T1000 (cell line): ENCODE results near the gene VWA7.

Experiments used
- DNase-seq: peaks from one replicate; lab custom pipeline; 2025; ENCODE audit warnings: mixed read lengths; lab: John Stamatoyannopoulos, UW

VWA7 gene

DNA sequence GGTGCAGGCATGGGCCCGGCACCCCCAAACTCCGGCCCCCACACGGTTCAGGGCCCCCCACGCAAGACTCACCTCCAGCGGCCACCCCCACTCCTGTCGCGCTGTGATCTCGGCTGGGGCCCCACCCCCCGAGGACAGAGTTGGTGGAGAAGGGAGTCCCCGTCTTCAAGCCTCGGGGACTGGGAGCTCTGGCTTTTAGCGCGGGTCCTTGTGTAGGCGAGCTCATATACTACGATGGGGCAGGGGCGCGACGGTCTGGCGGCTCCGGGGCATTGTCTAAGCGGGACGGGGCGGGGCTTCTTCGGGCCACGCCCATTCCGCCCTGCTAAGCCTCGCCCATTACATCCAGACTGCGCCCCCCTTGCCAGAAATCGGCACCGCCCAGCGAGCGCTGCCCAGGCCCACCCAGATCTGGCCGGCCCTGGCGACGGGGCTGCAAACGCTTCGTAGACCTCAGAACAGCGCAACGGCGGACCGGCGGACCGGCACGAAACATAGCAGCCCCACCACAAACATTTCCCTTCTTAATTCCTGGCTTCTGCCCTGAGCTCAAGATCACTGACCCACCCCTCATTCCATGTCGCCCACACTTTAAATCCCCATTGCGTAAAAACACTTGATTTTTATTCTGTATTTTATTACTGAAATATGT lies 47.0 kb downstream of the VWA7 start:
- DNase-seq, result peak; percentile 82

DNA sequence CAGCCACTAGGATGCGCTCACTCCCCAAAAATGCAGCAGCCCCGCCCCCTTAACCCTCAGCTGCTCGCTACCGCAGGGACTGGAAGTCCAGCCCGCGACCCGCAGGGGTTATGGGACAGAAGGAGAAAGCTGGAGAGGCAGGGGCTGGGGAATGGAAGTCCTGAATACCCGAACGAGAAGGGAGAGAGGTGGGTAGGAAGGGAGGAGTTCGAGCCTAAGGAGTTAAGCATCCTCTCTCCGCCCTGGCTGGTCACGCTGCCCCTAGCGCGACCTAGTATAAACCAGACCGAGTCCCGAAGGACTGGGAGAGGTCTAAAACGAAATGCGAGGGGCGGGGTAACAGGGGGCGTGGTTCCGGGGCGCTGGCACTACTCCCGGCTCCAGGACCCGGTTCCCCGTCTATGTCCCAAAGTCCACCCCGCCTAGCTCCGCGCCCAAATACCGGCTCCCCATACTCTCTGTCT lies 47.6 kb downstream of the VWA7 start:
- DNase-seq, result peak; percentile 85

DNA sequence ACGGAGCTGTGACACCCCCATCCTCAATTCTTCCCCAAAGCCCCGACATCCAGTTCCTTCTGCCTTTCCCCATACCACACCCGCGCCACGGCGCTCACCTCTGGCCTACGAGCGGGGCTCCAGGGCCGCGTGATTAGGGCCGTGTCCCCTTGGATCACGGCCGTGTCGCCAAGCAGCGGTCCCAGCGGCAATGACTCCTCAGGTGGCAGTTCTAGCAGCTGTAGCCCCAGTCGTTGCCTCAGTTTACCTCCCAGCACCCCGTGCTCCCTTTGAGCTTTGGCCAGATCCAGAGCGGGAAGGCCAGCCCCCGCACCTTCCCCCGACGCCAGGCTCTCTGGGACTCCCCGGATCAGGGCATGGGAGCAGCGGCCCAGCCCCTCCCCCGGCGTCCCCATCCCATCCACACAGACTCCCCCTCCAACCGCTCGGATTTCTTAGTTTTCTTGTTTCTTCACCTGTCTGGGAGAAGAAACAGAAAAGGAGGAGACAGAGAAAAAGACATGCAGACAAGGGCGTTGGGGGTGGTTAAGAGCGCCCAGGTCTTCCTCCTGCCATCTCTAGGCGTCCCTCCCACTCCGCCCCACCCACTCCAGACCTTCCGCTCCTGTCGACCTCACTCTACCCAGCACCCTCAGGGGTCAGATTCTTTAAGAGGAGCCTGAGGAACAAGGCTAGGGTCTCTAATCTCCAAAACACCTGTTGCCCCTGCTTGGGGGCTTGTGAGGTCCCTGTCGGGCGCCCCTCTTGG lies 48.2 kb downstream of the VWA7 start, which contains the start of gene DDAH2:
TSS of gene DDAH2 (minus strand) at position 533 of the 748 bp plus-strand sequence. CDS start at position 395, 138 bp downstream.
- DNase-seq, result no peak

DNA sequence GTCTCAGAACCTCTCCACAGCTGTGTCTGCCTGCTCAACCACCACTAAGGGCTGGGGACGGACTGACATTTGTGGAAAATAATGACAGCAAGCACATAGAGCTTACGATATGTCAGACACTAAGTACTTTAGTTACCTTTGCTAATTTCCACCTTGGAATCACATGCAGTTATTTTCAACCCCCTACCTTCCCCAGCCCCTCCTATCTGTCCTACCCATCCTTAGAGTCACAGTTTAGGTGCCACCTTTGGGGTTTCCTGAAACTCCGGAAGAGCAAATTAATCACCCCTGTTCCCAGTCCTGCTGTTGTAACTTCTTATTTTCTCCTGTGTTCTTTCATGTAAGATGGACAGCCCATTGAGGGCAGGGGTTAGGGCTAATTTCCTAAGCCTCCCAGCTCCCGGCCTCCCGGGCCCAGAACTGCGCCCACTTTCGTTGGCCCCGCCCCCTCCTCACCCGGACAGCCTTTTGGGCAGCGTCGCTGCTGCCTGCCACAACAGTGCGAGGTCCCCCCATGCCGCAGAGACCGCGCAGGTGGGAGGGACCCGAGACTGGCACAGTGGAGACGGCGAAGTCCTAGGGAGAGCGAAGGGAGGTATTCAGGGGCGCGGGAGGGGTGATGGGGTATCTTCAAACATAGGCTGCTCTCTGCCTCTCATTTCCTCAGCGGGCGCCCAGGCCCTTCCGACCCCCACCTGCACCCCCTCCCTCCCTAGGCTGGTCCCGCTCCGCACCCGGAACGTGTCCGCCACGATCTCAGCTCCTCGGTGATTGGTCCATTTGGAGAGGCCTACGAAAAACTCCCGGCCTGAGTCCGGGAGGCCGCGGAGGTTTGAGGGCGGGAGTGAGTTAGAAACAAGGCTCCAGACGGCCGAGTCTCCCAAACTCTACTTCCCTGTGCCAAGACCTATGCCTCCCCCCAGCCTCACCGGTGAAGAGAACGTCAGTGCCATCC lies 49.1 kb downstream of the VWA7 start:
- no peak for DNase-seq

DNA sequence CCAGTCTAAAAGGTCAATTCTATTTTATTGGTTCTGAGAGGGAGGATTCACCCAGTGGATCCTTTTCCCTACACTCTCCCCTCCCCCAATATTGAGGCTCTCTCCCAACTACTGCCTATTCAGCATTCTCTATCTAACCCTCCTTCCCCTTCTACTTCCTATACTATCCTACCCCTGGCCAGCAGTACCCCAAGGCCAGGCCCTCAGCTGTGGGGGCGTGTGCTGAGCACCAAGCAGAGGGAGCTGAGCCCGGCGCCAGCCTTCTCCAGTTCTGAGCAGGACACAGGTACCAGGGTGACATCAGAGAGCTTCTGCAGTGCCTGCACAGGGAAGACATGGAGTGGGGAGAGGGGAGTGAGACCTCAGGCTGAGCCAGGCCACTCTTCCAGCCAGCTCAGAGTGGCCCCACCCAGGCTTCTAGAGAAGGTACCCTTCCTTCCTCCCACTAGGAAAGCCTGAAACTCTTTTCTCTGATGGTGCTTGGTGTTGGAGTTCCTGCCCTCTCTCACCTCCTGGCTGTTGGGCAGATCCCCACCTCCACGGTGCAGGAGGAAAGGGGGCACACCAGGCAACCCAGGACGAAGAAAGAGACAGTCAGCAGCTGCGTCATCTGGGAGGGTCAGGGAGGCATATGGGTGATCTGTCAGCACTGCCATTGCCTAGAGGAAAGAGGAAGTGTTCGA lies 50.0 kb downstream of the VWA7 start:
- no peak for DNase-seq

DNA sequence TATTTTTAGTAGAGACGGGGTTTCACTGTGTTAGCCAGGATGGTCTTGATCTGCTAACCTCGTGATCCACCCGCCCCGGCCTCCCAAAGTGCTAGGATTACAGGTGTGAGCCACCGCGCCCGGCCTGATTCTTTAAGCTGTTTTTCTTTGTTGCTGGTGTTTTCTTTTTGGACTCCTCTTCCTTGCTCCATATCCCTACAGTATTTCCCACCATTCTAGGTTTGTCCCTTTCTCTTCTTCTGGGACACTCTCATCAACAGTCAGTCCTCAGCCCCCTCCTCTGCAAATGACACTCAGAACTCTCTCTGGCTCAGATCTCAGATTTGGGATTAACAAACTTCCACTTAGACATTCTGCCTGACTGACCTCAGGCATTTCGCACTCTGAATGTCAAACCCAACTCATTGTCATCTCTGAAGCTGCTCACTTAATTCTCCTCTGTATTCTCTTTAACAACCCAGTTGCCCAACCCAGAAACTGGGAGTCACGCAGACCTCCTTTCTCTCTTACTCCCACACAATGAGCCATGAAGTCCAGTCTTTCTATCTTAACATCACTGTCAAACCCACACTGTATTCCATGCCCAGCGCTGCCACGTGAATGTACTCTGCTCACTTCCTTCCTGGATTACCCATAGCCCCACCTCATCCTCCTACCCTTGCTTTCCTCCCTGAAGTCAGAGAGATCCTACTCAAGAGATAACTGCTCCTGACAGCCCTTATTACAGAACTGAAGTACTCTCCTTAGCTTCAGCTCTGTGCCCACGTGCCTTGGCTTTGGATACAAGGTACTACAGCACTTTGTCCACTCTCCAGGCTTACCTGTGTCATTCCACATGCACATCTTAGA lies 51.4 kb downstream of the VWA7 start:
- no peak for DNase-seq

DNA sequence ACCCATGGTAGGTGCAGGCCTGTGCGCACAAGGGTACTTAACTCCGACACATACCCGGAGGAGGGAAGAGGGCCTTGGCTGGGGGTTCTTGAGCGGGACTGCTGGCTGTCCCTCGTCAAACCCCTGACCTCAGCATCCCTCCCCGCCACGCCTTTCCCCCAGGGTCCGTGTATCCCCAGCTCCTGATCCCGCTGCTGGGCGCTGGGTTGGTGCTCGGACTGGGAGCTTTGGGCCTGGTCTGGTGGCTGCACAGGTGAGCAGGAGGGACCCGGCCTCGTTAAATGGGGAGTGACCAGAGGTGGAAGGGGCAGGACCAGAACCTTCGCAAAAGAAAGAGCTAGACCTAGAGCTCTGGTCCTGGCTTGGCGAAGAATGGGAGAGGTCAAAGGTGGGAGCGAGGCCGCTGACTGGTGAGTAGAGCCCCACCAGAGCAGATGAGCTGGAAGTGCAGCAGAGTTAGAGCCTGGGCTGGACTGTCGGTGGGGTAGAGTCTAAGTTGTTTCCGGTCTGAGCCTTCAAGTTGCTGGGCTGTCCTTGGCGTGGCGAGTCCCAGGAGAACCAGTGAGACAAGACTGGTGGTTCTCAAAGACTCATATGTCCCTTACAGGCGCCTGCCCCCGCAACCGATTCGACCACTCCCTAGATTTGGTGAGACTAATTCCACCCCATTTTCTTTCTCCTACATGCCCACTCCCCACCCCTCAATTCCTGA lies 53.0 kb downstream of the VWA7 start:
- DNase-seq, result no peak

DNA sequence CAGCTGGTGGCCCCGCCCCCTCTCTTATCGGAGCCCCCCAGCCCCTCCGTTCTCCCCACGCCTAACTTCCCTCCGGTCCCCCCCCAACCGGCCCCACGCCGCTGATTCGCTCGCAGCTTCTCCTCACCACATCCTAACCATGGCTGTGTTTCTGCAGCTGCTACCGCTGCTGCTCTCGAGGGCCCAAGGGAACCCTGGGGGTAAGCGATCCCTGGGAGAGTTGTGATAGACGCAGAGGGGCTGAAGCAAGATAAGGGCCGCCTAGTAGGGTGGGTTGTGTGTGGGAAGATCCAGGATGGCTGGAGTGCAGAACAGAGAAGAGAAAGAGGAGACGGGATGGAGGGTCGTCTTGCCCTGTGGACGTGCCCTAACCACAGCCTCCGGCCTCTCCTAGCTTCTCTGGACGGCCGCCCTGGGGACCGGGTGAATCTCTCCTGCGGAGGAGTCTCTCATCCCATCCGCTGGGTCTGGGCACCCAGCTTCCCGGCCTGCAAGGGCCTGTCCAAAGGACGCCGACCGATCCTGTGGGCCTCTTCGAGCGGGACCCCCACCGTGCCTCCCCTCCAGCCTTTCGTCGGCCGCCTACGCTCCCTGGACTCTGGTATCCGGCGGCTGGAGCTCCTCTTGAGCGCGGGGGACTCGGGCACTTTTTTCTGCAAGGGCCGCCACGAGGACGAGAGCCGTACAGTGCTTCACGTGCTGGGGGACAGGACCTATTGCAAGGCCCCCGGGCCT lies 53.7 kb downstream of the VWA7 start, which contains the start of gene MPIG6B:
TSS of gene MPIG6B (plus strand) at position 129 of the 735 bp plus-strand sequence. CDS start at position 140, 11 bp downstream.
- no peak for DNase-seq

DNA sequence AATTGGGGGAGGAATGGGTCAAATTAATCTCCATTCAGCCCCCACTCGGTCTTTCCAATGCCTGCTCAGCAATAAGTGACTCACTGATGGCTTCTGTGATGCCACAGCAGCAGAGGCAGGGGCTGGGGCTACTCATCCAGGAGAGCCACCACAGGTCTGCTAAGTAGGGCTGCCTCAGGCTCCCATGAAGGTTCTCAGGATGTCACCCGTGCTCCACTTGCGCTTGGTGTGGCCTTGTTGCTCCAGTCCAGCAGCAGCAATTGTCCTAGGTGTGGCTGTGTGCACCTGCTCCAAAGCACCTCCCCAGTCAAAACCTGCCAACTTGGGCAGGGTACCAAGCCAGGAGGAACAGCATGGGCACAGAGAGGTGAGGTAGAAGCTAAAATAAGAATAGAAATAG lies 55.0 kb downstream of the VWA7 start:
- no peak for DNase-seq

DNA sequence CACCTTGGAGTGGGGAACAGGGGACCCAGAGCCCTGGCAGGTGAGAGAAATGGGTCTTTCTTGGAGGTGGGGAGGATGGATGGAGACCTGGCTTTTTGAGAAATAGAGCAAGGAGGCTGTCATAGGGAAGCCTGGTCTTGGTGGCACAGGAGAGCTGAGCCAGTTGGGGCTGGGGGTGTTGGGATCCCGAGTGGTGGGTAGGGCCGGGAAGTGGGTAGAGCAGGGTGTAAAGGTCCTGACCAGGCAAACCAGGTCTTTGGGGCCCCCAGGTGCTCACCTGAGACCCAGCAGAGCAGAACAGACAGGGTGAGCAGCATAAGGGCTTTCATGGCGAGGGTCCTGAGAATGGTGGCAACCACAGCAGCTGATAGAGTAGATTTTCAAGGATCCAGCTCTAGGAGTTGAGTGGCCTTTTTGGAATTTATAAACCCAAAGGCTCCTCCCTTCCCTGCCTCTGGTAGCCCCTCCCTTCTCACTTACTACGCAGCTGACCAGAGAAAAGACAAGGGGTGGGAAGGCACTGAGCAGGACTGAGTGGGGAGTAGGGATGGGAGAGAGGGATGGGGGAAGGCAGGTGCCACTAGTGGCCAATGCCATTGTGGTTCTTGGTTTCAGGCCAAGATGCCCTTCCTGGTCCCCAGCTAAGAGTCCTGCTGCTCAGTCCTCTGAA lies 55.6 kb downstream of the VWA7 start, which contains the start of gene LY6G6C:
TSS of gene LY6G6C (minus strand) at position 396 of the 670 bp plus-strand sequence. CDS start at position 329, 67 bp downstream.
- DNase-seq, result no peak

DNA sequence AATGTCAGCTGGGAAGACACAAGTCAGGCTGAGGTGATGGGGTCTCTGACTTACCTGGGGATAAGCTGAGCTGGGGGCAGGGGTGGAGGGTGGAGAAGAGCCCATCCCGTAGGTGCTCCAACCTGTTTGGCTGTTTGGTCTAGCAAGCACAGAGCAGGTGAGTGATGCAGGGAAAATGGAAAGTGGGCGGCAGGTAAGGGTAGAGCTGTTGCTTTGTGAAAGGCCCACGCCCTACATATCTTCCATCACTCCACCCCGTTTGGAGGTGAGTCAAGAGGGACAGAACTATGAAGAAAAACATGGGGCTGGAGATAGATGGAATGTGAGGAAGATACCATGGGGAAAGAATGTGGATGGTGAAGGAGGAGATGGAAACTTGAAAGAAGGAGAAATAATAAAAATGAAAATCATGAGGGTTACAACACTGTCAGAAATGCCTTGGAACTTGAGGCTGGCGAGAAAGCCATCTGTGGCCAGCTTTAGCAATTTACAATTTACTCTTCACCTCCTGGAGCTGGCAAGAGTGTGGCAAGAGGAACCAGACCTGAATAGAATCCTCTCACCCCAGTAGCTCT lies 56.8 kb downstream of the VWA7 start:
- DNase-seq, result no peak

DNA sequence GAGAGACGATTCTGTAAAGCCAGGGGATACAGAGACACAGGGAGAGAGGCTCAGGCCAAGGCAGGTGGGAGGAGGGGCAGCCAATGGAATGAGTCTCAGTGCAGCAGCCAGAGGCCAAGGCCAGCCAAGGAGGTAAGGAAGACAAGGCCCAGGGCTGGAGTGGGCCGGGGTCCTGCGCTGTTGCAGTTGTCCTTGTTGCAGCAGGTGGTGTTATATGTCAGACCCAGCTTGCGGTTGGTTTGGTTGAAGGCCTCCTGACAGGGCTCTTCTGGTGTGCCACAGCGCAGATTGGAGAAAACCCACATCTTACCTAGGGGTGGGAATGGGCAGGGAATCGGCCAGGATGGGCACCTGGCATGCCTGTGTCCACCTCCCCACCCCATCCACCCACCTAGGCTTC lies 58.1 kb downstream of the VWA7 start:
- DNase-seq, result no peak

DNA sequence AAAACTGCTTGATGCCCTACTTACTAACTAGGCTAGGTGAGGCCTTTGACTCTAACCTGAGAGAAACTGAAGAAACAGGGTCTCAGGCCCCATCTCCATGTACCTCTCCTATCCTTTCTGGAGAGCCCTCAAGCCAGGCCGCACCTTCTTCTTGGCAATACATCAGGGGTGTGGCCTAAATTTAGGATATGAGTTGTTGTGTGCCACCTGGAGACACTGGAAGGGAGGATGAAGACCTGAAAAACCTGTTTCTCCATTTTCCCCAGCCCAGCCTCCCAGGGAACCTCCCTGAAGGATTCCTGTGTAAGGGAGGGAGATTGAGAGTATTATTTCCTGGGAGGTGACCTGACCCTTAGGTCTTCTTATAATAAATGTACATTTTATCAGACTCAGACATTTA lies 58.9 kb downstream of the VWA7 start:
- DNase-seq, result no peak

DNA sequence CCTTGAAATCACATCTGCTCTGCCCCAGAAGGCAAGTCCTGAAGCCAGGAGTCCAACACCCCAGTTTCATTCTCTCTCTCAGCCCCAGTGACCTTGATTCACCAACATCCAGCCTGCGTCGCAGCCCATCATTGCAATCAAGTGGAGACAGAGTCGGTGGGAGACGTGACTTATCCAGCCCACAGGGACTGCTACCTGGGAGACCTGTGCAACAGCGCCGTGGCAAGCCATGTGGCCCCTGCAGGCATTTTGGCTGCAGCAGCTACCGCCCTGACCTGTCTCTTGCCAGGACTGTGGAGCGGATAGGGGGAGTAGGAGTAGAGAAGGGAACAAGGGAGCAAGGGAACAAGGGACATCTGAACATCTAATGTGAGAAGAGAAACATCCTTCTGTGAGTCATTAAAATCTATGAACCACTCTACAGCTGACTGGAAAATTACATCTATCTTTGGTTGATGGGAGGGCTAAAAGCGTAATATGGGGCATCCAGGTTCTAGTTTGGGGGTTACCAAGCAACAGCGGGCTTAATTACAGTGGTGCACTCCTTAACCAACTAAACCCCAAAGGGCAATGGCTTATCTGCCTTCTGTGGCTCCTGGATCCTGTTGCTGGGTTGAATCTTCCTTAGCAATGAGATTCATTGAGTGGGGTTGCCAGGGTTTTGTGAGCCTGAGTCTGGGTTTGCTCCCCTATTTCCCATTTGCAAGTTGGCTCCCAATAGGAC lies 59.5 kb downstream of the VWA7 start:
- no peak for DNase-seq
